Ascending aorta (tissue), 2 donors: Measurements from ENCODE around the gene ACOXL. TPM values are rescaled to one million over a fixed set of nuclear protein-coding genes. Genes with fewer than 3 reads are reported as not detected.

Experiments used
- DNase-seq, 2 donors: peaks; one replicate each; pipeline ENCODE4 v3.0.0-alpha.2; 2019; ENCODE audit warnings: low spot score in 2 of 2
- H3K27ac ChIP-seq, 2 donors: fragments of 200-600 bp; sonication (generic); one replicate each; pipeline ENCODE4 v1.5.1; 2016 to 2017; ENCODE audit warnings: mild to moderate bottlenecking in 1 of 2
- H3K27me3 ChIP-seq: fragments of 200-600 bp; sonication (generic); one replicate; pipeline ENCODE4 v1.5.1; 2017
- H3K36me3 ChIP-seq, 2 donors: fragments of 200-600 bp; sonication (generic); one replicate each; pipeline ENCODE4 v1.5.1; 2016
- H3K4me1 ChIP-seq, 2 donors: fragments of 200-600 bp; sonication (generic); one replicate each; pipeline ENCODE4 v1.5.1; 2016 to 2017; ENCODE audit warnings: mild to moderate bottlenecking in 1 of 2
- H3K4me3 ChIP-seq, 2 donors: fragments of 200-600 bp; sonication (generic); one replicate each; pipeline ENCODE4 v1.5.1; 2016 to 2017; ENCODE audit warnings: mild to moderate bottlenecking in 1 of 2
- H3K9me3 ChIP-seq, 2 donors: fragments of 200-600 bp; sonication (generic); one replicate each; pipeline ENCODE4 v1.5.1; 2016
- CTCF ChIP-seq, 3 experiments: fragments of 200-600 bp in 2 of 3; fragments of 450-650 bp in 1 of 3; sonication (generic) in 2 of 3; IDR thresholded peaks; one replicate each; pipeline ENCODE4 v1.5.1; 2016 to 2019; ENCODE audit warnings: antibody characterized with exemption in 3 of 3, mild to moderate bottlenecking in 1 of 3, moderate library complexity in 1 of 3
- intact Hi-C: fragments of 100-400 bp; cut with DNase I; formaldehyde crosslinking; loops from one replicate; pipeline ENCODE4 v1.15.1; 2023
- total RNA-seq: library from RNA; depleted of rRNA; stranded (reverse); fragments of >200 nt; gene quantifications from one replicate; pipeline ENCODE4 v1.1.0, GENCODE V29; 2016

Gene ACOXL
- total RNA-seq, 1 donor from 2014 or later, result not detected

GRCh38 chr2:110991911-110992310 is 259.5 kb downstream of the ACOXL start:
- DNase-seq, result no peak
- H3K27me3 ChIP-seq, result no peaks in the 10 kb centered on the region
- no peaks in the 10 kb centered on the region for H3K4me1 ChIP-seq
- H3K9me3 ChIP-seq, result no peaks in the 10 kb centered on the region
- TF ChIP-seq CTCF (IDR thresholded peaks at IDR 0.05), result no peak
- intact Hi-C loops, result no loop called here
- H3K4me3 ChIP-seq, result no peak overlapping the region
- no peaks in the 10 kb centered on the region for H3K36me3 ChIP-seq
- no peak overlapping the region for H3K27ac ChIP-seq

GRCh38 chr2:110992886-110993285 is 260.5 kb downstream of the ACOXL start:
- H3K4me3 ChIP-seq, result no peak overlapping the region
- no peaks in the 10 kb centered on the region for H3K27me3 ChIP-seq
- no peak overlapping the region for H3K27ac ChIP-seq
- intact Hi-C loops, result no loop called here
- H3K4me1 ChIP-seq, result no peaks in the 10 kb centered on the region
- H3K9me3 ChIP-seq, result no peaks in the 10 kb centered on the region
- no peaks in the 10 kb centered on the region for H3K36me3 ChIP-seq
- no peak for TF ChIP-seq CTCF (IDR thresholded peaks at IDR 0.05)
- no peak for DNase-seq

GRCh38 chr2:110993557-110994231 is 261.3 kb downstream of the ACOXL start:
- Histone ChIP-seq H3K27ac (no peak overlapping the region), H3K36me3 (no peaks in the 10 kb centered on the region), H3K27me3 (no peaks in the 10 kb centered on the region), H3K9me3 (no peaks in the 10 kb centered on the region), H3K4me3 (no peak overlapping the region), H3K4me1 (no peaks in the 10 kb centered on the region)
- TF ChIP-seq CTCF (IDR thresholded peaks at IDR 0.05), result no peak
- intact Hi-C loops, result no loop called here
- no peak for DNase-seq

GRCh38 chr2:110994250-110994961 is 262.0 kb downstream of the ACOXL start:
- no peak for DNase-seq
- intact Hi-C loops, result no loop called here
- Histone ChIP-seq H3K27ac (no peak overlapping the region), H3K4me1 (no peaks in the 10 kb centered on the region), H3K4me3 (no peak overlapping the region), H3K9me3 (no peaks in the 10 kb centered on the region), H3K36me3 (no peaks in the 10 kb centered on the region), H3K27me3 (no peaks in the 10 kb centered on the region)
- no peak for TF ChIP-seq CTCF (IDR thresholded peaks at IDR 0.05)

- H3K9me3 ChIP-seq, result no peaks in the 10 kb centered on the region
- no peak for TF ChIP-seq CTCF (IDR thresholded peaks at IDR 0.05)
- H3K4me1 ChIP-seq, result no peaks in the 10 kb centered on the region
- H3K36me3 ChIP-seq, result no peaks in the 10 kb centered on the region
- no peak overlapping the region for H3K27ac ChIP-seq
- intact Hi-C loops, result no loop called here
- no peak for DNase-seq
- H3K4me3 ChIP-seq, result no peak overlapping the region
- H3K27me3 ChIP-seq, result no peaks in the 10 kb centered on the region
These were observed 263.5 kb downstream of the ACOXL start for GRCh38 chr2:110995911-110996310.
